Measurements from ENCODE around the gene SLC35F6. TPM values are rescaled to one million over a fixed set of nuclear protein-coding genes. Genes with fewer than 3 reads are reported as not detected.

The SLC35F6 gene
- total and polyA plus RNA-seq, 9 of the 15 experiments (the other 6 are each of a cell fraction or from before 2014, with no cell fraction given) = 11.9 to 47.3 (median 22.5) TPM

GRCh38 chr2:26723991-26724750 lies 39.9 kb upstream of the SLC35F6 start (continued):
- TF ChIP-seq PHB2 (IDR thresholded peaks at IDR 0.05; ENCODE audit: low read depth) (no peak), NRF1 (conservative IDR thresholded peaks at IDR 0.05 in 1 of 2, IDR thresholded peaks at IDR 0.05 in 1 of 2) (0 out of 4 replicates have a peak, but pooled peaks of 1 of the 2 experiments have one; percentile 19), ZNF407 (IDR thresholded peaks at IDR 0.05; ENCODE audit: low read depth) (no peak), DACH1 (IDR thresholded peaks at IDR 0.05; ENCODE audit: partially characterized antibody) (no peak), SP1 (CRISPR knock-in tag; IDR thresholded peaks at IDR 0.05) (no peak), FOSL1 (tag; conservative IDR thresholded peaks at IDR 0.05) (peak; percentile 83), ERF (CRISPR knock-in tag; IDR thresholded peaks at IDR 0.05) (no peak), HNRNPUL1 (IDR thresholded peaks at IDR 0.05; ENCODE audit: low read length) (no peak), SMAD1 (IDR thresholded peaks at IDR 0.05; ENCODE audit: low read depth, low read length, partially characterized antibody) (no peak), NCOA2 (IDR thresholded peaks at IDR 0.05; ENCODE audit: partially characterized antibody in 2 of 2) (no peak), JUN (IDR thresholded peaks at IDR 0.05; ENCODE audit: borderline replicate concordance, low read depth, low read length) (peak; percentile 26; the same call in 1 of the 2 replicates), JUN (CRISPR knock-in tag; IDR thresholded peaks at IDR 0.05; ENCODE audit: borderline replicate concordance) (no peak), GATAD2B (IDR thresholded peaks at IDR 0.05; ENCODE audit: borderline replicate concordance) (peak; percentile 43; the same call in 1 of the 2 replicates), TBL1XR1 (IDR thresholded peaks at IDR 0.05; ENCODE audit: low read length in 2 of 2) (no peak), KLF10 (CRISPR knock-in tag; IDR thresholded peaks at IDR 0.05) (no peak), TFAP4 (CRISPR knock-in tag; IDR thresholded peaks at IDR 0.05; ENCODE audit: borderline replicate concordance) (no peak; the same call in 1 of the 2 replicates), TCF7 (IDR thresholded peaks at IDR 0.05; ENCODE audit: borderline replicate concordance) (no peak), NCOA4 (IDR thresholded peaks at IDR 0.05; ENCODE audit: partially characterized antibody) (no peak), STAT5A (IDR thresholded peaks at IDR 0.05; ENCODE audit: borderline replicate concordance, low read length) (no peak), ARID2 (IDR thresholded peaks at IDR 0.05) (no peak), GABPB2 (CRISPR knock-in tag; conservative IDR thresholded peaks at IDR 0.05) (no peak)

Measured in K562 (cell line).